ENCODE results near the gene ACOXL.
A peak's percentile ranks its signal among the peaks of the same experiment; 100 is the strongest.

The ACOXL gene

DNA sequence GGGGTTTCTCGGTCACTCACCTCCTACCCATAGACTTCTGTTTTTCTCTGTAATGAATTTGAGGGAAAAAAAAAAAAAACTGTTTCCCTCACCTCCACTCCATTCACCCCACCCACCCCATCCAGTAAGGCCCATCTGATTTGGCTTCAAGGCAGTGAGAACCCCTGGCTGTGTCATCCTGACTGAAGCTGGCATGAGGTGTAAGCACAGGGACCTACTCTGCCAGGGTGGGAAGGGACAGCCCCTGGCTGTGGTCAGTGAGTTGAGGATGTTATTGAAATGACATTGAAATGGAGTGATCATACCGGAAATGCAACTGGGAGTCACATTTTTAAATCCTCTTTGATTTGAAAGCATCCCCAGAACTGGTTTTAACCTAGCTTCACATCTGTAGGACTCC is 369.2 kb downstream of the ACOXL start:
- no peak for DNase-seq (ENCODE audit: low read depth in 3 of 3, low spot score in 1 of 3)

GRCh38 chr2:111102216-111102615 is 369.8 kb downstream of the ACOXL start:
- no peak for DNase-seq (ENCODE audit: low read depth in 3 of 3, low spot score in 1 of 3)

GRCh38 chr2:111105926-111106325 is 373.6 kb downstream of the ACOXL start:
- no peak for DNase-seq (ENCODE audit: low read depth in 3 of 3, low spot score in 1 of 3)

DNA sequence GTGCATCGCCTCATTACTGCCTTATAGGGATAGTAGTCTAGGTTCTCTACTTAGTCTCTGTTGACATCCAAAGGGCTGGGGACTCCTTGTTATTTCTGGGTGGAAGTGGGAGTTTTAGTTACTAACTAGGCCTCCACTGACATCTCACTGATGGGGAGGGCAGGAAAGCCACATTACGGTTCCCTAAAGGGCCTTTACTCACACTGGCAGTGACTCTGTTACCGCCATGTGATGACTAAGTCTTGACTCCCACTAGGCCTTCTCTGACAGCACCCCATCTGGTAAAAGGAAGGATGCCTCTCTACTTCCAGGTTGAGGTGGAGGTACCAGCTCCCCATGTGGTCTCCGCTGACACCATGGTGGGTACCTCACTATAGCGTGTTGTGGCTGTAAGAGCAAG is 374.3 kb downstream of the ACOXL start:
- DNase-seq (ENCODE audit: low read depth in 3 of 3, low spot score in 1 of 3): no peak

DNA sequence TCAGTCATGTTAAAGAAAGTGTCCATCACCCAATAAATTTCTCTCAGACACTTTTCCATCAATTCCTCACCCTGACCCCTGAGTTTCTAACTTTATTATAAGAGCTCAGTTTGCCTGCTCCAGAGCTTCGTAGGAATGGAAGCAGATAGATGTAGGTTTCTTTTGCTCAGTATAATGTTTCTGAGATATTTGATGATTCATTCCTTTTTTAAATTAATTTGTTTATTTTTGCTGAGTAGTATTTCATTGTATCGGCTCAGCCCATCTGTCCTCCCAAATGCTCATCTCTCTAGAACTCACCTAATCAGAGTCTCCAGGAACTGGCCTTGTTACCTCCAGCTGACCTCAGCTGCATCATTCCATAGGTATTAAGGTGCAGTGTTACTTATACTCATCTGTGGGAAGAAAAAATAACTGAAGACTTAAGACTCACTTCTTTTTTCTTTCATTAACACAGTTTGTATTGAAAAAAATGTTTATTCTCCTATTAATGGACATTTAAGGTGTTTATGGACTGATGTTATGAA is 376.4 kb downstream of the ACOXL start:
- DNase-seq (ENCODE audit: low read depth in 3 of 3, low spot score in 1 of 3): no peak

GRCh38 chr2:111111101-111111755 is 378.9 kb downstream of the ACOXL start:
- DNase-seq (ENCODE audit: low read depth in 3 of 3, low spot score in 1 of 3): no peak

DNA sequence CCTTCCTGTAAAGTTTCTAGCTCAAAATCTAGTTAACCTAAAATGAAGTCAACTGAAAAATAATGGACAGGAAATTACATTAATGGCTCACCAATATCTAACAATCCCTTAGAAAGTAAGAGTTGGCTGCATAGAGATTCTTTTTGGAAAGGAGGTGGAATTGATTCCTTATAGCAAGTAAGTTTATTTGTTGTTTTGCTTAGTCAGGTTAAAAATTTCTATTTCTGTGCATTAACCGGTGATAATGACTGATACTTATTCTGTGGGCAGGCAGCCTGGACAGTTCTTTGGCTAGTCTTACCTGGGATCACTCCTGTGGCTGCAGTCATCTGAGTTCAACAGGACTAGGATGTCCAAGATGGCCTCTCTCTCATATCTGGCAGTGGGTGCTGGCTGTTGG is 381.5 kb downstream of the ACOXL start:
- DNase-seq (ENCODE audit: low read depth in 3 of 3, low spot score in 1 of 3): no peak

DNA sequence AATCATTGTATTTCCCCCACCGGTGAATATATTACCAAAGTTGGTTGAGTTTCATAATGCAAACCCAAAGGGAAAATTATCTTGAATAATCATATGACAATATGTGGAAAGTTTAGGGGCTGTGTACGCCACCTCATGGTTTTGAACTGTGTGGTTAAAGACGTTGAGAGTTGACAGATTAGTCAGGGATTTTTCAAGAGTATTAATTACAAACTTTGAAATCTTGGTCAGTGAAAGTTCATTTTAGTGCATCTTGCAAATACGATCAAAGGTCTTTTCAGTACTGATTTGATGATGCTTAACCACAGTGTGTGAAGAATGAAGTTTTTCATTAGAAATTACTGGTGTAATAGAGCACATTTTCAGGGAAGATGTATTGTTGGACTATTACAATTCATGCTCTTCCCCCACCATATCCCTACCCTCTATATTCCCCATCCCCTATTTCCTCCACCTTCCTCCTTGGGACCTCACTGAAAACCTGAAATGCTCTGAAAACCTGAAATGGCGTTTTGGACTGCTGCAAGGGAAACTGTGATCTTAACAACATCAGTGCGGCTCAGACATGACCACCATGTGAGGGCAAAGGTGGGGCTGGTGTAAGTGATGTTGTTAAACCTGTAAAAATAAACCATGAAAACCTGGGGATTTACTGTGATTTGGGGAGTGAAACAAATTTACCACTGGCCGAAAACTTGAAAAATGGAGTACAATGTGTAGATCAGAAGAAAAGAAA is 383.8 kb downstream of the ACOXL start:
- DNase-seq (ENCODE audit: low read depth in 3 of 3, low spot score in 1 of 3): no peak

DNA sequence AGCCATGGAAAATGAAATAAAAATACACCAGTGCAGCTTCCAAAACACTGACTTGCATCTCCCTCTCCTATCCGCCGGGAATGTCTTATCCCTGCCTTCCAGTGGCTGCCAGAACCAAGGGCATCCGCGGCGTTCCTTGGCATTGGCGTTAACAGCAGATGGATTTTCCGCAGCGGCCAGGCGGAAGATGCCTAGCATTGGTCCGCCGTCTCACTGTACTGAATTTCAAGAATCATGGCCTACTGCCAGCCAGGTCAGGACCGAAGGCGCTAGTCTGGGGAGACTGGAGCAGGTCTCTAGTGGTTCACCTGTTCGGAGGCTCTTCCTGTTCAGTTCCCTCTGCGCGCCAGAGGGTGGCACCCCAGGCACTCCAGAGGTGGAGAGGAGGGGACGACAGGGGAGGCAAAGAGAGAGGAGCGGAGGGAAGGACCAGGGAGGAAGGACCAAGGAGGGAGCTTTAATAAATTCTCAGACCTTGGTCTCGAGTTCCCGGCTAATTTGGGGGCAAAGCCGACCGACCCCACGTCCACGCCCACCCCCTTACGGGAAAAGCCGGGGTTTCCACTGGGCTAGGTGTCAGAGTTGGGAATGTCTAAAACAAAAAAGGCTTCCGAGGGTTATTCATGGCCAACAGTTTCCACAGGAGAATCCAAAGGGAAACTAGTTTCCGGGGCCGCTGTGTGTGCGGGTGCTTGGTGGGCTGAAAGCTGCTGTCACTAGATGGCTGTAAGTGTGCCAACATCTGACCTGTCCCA is 384.6 kb downstream of the ACOXL start:
- peak in 1 of 3 donors; percentile 45 for DNase-seq (ENCODE audit: low read depth in 3 of 3, low spot score in 1 of 3)

- DNase-seq (ENCODE audit: low read depth in 3 of 3, low spot score in 1 of 3): no peak
Observed at GRCh38 chr2:111117598-111118480, 385.5 kb downstream of the ACOXL start.

DNA sequence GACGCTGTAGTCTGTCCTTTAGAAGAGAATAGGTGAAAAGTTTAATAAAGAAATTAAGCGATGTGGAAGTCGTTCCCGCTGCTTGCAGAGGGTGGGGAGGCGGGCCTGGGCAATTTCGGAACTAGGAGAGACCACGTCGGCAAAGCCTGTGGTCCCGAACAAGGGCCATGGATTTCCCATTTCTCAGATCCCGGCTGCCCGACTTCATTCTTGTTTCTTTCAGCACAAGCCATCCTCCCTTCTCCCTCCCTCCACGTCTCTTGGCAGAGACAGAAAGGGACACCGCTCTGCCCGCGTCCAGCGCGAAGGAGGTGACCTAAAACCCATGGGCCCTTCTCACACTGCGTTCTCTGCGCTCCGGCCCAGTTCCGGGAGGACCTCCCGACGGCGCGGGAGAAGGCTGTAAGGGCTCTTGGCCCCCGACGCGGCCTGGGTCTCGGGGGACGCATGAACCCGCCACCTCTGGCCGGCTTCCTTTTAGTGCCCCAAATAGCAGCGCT is 386.2 kb downstream of the ACOXL start:
- no peak for DNase-seq (ENCODE audit: low read depth in 3 of 3, low spot score in 1 of 3)

DNA sequence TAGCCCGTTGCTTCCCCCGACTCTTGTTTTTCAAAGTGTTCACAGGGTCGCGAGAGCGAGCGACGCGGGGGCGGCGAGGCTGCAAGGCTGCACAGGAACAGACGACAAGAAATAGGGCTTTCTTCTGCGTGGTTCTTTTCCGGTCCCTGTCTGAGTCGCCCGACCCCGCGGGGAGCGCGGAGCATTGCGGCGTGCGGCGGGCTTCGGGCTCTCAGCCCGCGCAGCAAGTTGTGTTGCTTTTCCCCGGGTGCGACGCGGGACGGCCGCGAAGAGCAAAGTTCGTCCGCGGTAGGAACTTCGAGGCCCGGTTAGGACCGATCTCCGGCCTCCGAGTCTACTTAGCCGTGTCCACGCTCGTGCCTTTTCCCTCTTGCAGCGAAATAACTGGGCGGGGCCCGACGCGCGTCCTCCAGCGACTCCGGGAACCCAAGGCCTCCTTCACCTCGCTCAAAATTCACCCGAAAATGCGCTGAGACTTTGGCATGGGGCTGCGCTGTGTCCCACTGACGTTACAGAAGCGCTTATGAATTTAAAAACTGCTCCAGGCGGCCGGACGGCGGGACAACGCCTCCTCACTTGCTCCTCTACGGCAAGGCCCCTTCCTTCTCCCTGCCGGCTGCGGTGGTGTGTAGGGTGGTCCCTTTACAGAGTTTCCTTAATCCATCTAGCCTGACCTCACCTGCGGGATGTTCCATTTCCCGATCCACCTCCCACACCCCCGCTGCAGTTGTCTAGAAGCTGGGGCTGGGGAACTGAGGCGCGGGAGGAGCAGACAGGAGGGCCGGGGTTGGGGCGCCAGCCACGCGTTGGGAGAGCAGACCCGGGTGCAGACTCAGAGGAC is 386.8 kb downstream of the ACOXL start:
- DNase-seq (ENCODE audit: low read depth in 3 of 3, low spot score in 1 of 3): peak in 1 of 3 donors; percentile 26

GRCh38 chr2:111119822-111120252 is 387.5 kb downstream of the ACOXL start:
- no peak for DNase-seq (ENCODE audit: low read depth in 3 of 3, low spot score in 1 of 3)

GRCh38 chr2:111120253-111121027 is 388.1 kb downstream of the ACOXL start, which contains the start of gene BCL2L11:
Gene BCL2L11 (plus strand): TSS chr2:111120914. CDS start chr2:111123746, 2,832 bp downstream.
- peak; percentile 79 to 90 (median 84) for DNase-seq (ENCODE audit: low read depth in 3 of 3, low spot score in 1 of 3)

- peak in 1 of 3 donors; percentile 35 for DNase-seq (ENCODE audit: low read depth in 3 of 3, low spot score in 1 of 3)
Observed at GRCh38 chr2:111121028-111121827, 388.9 kb downstream of the ACOXL start.

- peak; percentile 34 to 72 (median 53) for DNase-seq (ENCODE audit: low read depth in 3 of 3, low spot score in 1 of 3)
Observed at GRCh38 chr2:111121828-111122630, 389.7 kb downstream of the ACOXL start.

Data from stimulated activated CD4-positive, alpha-beta T cell treated with anti-CD3 and anti-CD28 coated beads, TNF-alpha, amount 100 ng/mL, for 1 hour (primary cell).